Epithelial cell of proximal tubule (primary cell): ENCODE measurements around the gene DACT3. TPM values are rescaled to one million over a fixed set of nuclear protein-coding genes. Genes with fewer than 3 reads are reported as not detected.

ENCODE experiments used
- DNase-seq: peaks from one replicate; pipeline ENCODE4 v3.0.0-alpha.2; 2011; ENCODE audit warnings: low read depth
- H3K4me3 ChIP-seq: 2 replicates; pipeline ENCODE4 v1.5.1; 2011; ENCODE audit warnings: low read depth, mild to moderate bottlenecking, low read length
- total RNA-seq: library from RNA; depleted of rRNA; stranded (reverse); fragments of >200 nt; gene quantifications from 2 replicates; pipeline ENCODE4 v1.2.3, GENCODE V29; 2015
- TF ChIP-seq, protein P1 (sequence below): conservative IDR thresholded peaks from 2 replicates; pipeline ENCODE4 v1.5.1; 2012; ENCODE audit warnings: low read depth, mild to moderate bottlenecking, low read length

DACT3 gene
- total RNA-seq, 1 donor from 2014 or later, result not detected

DNA sequence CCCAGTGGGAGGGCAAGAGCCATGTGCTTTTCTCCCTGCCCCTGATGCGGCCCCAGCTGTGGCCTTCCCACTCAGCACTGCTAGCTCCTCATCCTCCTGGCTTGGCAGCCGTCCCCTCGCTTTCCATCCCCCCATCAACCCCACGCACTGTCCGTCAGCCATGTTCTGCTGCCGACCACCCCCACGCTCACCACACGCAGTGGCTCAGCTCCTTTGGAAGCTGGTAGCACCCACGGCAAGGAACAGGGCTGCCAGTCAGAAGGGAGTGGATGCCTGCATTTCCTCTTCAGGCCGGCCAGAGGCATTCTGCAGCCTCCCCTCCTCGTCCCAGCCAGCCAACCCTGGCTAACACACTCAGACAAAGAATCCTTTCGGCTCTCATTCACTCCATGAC lies 53.5 kb downstream of the DACT3 start:
- H3K4me3 ChIP-seq, result no peak overlapping the region
- no peak for DNase-seq
- TF ChIP-seq, protein P1, sequence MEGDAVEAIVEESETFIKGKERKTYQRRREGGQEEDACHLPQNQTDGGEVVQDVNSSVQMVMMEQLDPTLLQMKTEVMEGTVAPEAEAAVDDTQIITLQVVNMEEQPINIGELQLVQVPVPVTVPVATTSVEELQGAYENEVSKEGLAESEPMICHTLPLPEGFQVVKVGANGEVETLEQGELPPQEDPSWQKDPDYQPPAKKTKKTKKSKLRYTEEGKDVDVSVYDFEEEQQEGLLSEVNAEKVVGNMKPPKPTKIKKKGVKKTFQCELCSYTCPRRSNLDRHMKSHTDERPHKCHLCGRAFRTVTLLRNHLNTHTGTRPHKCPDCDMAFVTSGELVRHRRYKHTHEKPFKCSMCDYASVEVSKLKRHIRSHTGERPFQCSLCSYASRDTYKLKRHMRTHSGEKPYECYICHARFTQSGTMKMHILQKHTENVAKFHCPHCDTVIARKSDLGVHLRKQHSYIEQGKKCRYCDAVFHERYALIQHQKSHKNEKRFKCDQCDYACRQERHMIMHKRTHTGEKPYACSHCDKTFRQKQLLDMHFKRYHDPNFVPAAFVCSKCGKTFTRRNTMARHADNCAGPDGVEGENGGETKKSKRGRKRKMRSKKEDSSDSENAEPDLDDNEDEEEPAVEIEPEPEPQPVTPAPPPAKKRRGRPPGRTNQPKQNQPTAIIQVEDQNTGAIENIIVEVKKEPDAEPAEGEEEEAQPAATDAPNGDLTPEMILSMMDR, result no peak

DNA sequence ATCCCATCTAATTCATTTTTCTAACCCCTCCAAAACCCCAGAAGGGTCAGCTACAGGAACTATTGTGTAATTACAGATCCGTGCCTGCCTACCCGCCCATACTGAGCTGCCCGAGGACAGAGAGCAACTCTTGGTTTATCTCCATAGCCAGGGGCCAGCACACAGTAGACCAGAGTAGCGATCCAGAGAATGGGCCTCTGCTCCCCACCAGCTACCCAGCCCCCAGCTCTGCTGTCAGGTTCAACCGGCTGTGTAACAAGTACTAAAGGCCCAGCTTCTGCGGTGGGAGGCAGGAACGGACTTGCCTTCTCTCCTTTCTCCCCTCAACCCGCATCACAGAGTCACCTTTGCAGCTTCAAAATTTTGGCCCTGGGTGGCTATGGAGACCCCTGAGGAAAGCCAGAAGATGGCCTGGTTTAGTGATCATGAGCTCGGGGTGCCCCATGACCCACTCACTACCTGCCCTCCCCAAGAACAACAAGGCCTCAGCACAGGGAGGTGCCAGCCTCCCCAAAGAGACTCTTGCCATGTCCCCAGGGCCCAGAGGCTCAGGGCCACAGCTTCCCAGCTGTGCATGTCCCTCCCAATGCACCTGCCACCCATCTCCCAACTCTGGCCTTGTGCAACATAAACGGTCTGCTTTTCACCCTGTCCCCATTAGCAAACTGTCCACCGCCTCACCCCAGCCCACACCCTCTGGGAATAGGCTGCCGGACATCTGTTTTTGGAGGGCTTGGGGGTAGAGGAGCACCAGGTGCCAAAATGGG lies 54.1 kb downstream of the DACT3 start:
- no peak for DNase-seq
- TF ChIP-seq, protein P1, result no peak
- no peak overlapping the region for H3K4me3 ChIP-seq

DNA sequence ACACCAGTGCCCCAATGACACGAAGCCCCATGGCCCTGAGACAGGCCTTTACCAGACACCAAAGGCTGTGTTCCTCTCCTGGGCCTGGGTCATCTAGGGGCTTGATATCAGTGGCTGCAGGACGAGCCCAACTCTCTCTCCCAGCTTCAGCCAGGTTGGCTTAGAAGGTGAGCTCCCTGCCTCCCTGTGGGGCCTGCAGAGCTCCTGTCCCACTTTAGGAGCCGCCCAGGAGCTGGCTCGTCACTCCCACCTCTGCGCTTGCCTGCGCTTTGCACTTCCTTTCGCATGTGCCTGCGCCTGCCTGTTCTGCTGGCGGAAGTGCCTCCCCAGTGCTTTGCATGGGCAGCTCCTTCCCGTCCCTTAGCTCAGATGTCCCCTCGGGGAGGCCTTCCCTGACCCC lies 55.0 kb downstream of the DACT3 start:
- TF ChIP-seq, protein P1, result no peak
- no peak overlapping the region for H3K4me3 ChIP-seq
- DNase-seq, result no peak

DNA sequence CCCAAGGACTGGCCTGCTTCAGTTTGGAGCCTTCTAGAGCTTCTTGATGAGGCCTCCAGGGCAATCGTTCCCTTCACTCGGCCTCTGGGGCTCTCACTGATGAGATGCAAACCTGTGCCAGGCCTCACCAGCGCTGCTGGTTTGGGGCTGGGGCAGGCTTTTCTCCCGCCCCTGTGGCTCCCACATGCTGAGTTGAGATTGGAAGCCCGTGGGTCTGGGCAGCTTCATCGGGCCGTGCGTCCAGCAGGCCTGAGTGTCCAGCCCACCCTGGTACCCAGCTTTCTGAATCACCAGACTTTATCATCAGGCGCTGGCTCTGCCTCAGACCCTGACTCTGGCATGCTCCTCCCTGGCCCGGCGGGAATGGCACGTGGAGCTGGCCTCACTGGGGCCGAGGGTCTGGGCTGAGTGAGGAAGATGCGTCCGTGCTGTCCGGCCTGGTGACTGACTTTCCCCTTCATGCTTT lies 55.6 kb downstream of the DACT3 start:
- TF ChIP-seq, protein P1, result no peak
- DNase-seq, result no peak
- H3K4me3 ChIP-seq, result no peak overlapping the region

DNA sequence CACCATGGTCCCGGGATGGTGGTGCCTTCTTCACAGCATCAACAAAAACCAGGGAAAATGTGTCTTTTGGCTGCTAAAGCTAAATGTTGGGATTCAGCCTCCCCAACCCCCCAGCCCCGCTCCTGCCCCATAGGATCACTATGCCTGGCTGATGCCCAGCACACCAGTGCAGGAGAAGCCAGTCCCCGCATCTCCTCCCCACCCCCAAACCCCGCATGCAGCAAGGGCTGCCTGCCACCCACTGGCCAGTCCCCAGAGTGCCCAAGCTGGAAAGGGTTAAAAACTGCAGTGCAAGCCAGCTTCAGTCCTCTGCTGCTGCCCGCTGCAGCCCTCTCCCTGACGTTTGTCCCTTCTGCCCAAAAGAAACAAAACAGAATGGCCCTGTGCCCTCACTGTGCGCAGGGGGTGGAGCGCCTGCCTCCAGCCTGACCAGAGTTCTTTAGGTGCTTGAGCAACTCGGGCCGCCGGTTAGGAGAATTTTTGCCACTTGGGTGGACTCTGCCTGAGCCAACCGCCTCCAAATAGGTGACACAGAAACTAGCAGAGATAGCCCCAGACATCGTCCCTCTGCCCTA lies 56.1 kb downstream of the DACT3 start:
- H3K4me3 ChIP-seq, result no peak overlapping the region
- no peak for DNase-seq
- TF ChIP-seq, protein P1, result no peak

DNA sequence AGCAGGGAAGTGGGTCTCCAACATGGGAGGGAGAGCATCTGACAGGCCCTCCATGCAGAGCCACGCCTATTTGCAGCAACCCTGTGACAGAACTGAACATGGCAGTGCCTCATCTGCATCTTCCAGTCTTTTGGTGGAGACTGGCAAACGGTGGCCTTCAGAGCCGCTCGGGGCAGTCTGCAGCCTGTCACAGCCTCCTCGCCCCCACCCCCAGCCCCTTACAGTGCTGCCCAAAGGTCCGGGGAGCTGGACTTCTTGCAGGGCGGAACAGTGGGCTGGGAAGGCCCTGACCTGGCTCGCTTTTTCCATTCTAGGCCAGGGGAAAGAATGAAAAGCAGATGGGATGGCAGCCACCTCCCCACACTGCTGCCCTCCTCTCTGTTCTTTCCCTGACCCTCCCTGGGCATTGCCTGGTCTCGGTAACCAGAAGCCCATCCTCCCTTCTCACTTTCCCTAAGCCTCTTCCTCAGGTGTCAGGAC lies 57.2 kb downstream of the DACT3 start:
- TF ChIP-seq, protein P1, result no peak
- no peak for DNase-seq
- peak overlapping the region; percentile 100 for H3K4me3 ChIP-seq
